ENCODE data around the gene MAGI2.

Gene MAGI2

GRCh38 chr7:79400222-79400621 is 53.2 kb downstream of the MAGI2 start:
- no peak for TF ChIP-seq CTCF (conservative IDR thresholded peaks at IDR 0.05; ENCODE audit: low read depth, low read length)

GRCh38 chr7:79398138-79398749 is 55.2 kb downstream of the MAGI2 start:
- H3K4me3 ChIP-seq (ENCODE audit: low read depth, low read length) = no peak overlapping the region
- no peak for DNase-seq (ENCODE audit: low read depth)
- no peak for TF ChIP-seq CTCF (conservative IDR thresholded peaks at IDR 0.05; ENCODE audit: low read depth, low read length)

More at GRCh38 chr7:79400222-79400621, 53.2 kb downstream of the MAGI2 start:
- H3K4me3 ChIP-seq (ENCODE audit: low read depth, low read length) = no peak overlapping the region
- no peak for DNase-seq (ENCODE audit: low read depth)

GRCh38 chr7:79386688-79387422 is 66.6 kb downstream of the MAGI2 start:
- H3K4me3 ChIP-seq (ENCODE audit: low read depth, low read length) = no peak overlapping the region
- TF ChIP-seq CTCF (conservative IDR thresholded peaks at IDR 0.05; ENCODE audit: low read depth, low read length) = no peak
- peak; percentile 58 for DNase-seq (ENCODE audit: low read depth)

- TF ChIP-seq CTCF (conservative IDR thresholded peaks at IDR 0.05; ENCODE audit: low read depth, low read length) = no peak
- no peak for DNase-seq (ENCODE audit: low read depth)
These were observed 71.5 kb downstream of the MAGI2 start for GRCh38 chr7:79381921-79382320.

GRCh38 chr7:79377097-79377496 is 76.4 kb downstream of the MAGI2 start:
- H3K4me3 ChIP-seq (ENCODE audit: low read depth, low read length) = no peak overlapping the region
- DNase-seq (ENCODE audit: low read depth) = peak; percentile 83
- TF ChIP-seq CTCF (conservative IDR thresholded peaks at IDR 0.05; ENCODE audit: low read depth, low read length) = no peak

More at GRCh38 chr7:79381921-79382320, 71.5 kb downstream of the MAGI2 start:
- H3K4me3 ChIP-seq (ENCODE audit: low read depth, low read length) = no peak overlapping the region

- TF ChIP-seq CTCF (conservative IDR thresholded peaks at IDR 0.05; ENCODE audit: low read depth, low read length) = no peak
- H3K4me3 ChIP-seq (ENCODE audit: low read depth, low read length) = no peak overlapping the region
- DNase-seq (ENCODE audit: low read depth) = peak; percentile 84
These were observed 77.0 kb downstream of the MAGI2 start for GRCh38 chr7:79376299-79377025.

Measured in choroid plexus epithelial cell (primary cell).